GM23338 (cell line): ENCODE data around the gene TPRX1. TPM values are rescaled to one million over a fixed set of nuclear protein-coding genes. Genes with fewer than 3 reads are reported as not detected.

Experiments
- ATAC-seq: fragments of 200-7000 bp; cut with Tn5 transposase; 3 replicates; pipeline ENCODE4 v1.9.1; 2020
- DNase-seq: peaks from one replicate; pipeline ENCODE4 v3.0.0-alpha.2; 2015; ENCODE audit warnings: low spot score
- H2AFZ ChIP-seq: fragments of 200-600 bp; sonication (generic); 2 replicates; pipeline ENCODE4 v1.8.0; 2016; ENCODE audit warnings: antibody characterized with exemption, mild to moderate bottlenecking, moderate library complexity
- H3F3A ChIP-seq: fragments of 200-600 bp; sonication (generic); replicated peaks from 2 replicates; pipeline ENCODE4 v1.8.0; 2017; ENCODE audit warnings: antibody characterized with exemption, mixed run types, low read depth
- H3K27ac ChIP-seq: fragments of 200-600 bp; sonication (generic); 2 replicates; pipeline ENCODE4 v1.6.1; 2016; ENCODE audit warnings: low read depth
- H3K27me3 ChIP-seq: fragments of 200-600 bp; sonication (generic); 2 replicates; pipeline ENCODE4 v1.8.0; 2016; ENCODE audit warnings: mild to moderate bottlenecking, mixed run types, moderate library complexity; ENCODE audit not compliant: insufficient read depth
- H3K36me3 ChIP-seq: fragments of 200-600 bp; sonication (generic); 2 replicates; pipeline ENCODE4 v1.8.0; 2016; ENCODE audit warnings: mild to moderate bottlenecking; ENCODE audit not compliant: insufficient read depth
- H3K4me1 ChIP-seq: fragments of 200-600 bp; sonication (generic); 2 replicates; pipeline ENCODE4 v1.8.0; 2016; ENCODE audit warnings: mild to moderate bottlenecking, moderate library complexity; ENCODE audit not compliant: insufficient read depth
- H3K4me2 ChIP-seq: fragments of 200-600 bp; sonication (generic); 2 replicates; pipeline ENCODE4 v1.7.1; 2017; ENCODE audit warnings: mixed run types
- H3K4me3 ChIP-seq: fragments of 200-600 bp; sonication (generic); 2 replicates; pipeline ENCODE4 v1.6.1; 2016; ENCODE audit warnings: mixed run types
- H3K79me2 ChIP-seq: fragments of 200-600 bp; sonication (generic); replicated peaks from 2 replicates; pipeline ENCODE4 v1.8.0; 2017; ENCODE audit warnings: mild to moderate bottlenecking; ENCODE audit not compliant: insufficient read depth
- H3K9me2 ChIP-seq: fragments of 200-600 bp; sonication (generic); 2 replicates; pipeline ENCODE4 v1.8.0; 2017; ENCODE audit not compliant: insufficient read depth
- H4K20me1 ChIP-seq: fragments of 200-600 bp; sonication (generic); replicated peaks from 2 replicates; pipeline ENCODE4 v1.8.0; 2017; ENCODE audit warnings: mild to moderate bottlenecking; ENCODE audit not compliant: insufficient read depth
- H3K27ac Mint-ChIP-seq: 2 replicates; pipeline ENCODE4 v1.8.0; 2020; ENCODE audit warnings: inconsistent platforms, mild to moderate bottlenecking, moderate library complexity, mixed read lengths
- H3K27me3 Mint-ChIP-seq: 3 replicates; pipeline ENCODE4 v1.8.0; 2022; ENCODE audit warnings: low read depth, mild to moderate bottlenecking, moderate library complexity, mixed read lengths, inconsistent platforms; ENCODE audit not compliant: insufficient read depth, poor library complexity
- H3K36me3 Mint-ChIP-seq: 3 replicates; pipeline ENCODE4 v1.8.0; 2021; ENCODE audit warnings: low read depth, mild to moderate bottlenecking, inconsistent platforms, moderate library complexity, mixed read lengths
- H3K4me1 Mint-ChIP-seq: 3 replicates; pipeline ENCODE4 v1.8.0; 2020; ENCODE audit warnings: mild to moderate bottlenecking, inconsistent platforms, mixed read lengths
- H3K4me3 Mint-ChIP-seq: 3 replicates; pipeline ENCODE4 v1.8.0; 2021; ENCODE audit warnings: moderate library complexity, mild to moderate bottlenecking, inconsistent platforms, mixed read lengths
- H3K9me3 Mint-ChIP-seq: 3 replicates; pipeline ENCODE4 v1.8.0; 2020; ENCODE audit warnings: moderate library complexity, mild to moderate bottlenecking, inconsistent platforms, mixed read lengths
- CREB1 ChIP-seq: fragments of 250-450 bp; sonication (Bioruptor Pico); IDR thresholded peaks from 2 replicates; pipeline ENCODE4 v1.5.0; 2020; ENCODE audit warnings: low read depth, mild to moderate bottlenecking, moderate library complexity
- CTCF ChIP-seq, 2 experiments: fragments of 200-600 bp in 1 of 2; sonication (generic) in 1 of 2; conservative IDR thresholded peaks; 2 replicates each; pipeline versions ENCODE4 v1.5.1 to v1.6.1; 2016 to 2017; ENCODE audit warnings: antibody characterized with exemption in 2 of 2, low read depth in 2 of 2, mild to moderate bottlenecking in 2 of 2, moderate library complexity in 1 of 2
- ETS1 ChIP-seq: IDR thresholded peaks from 2 replicates; pipeline ENCODE4 v1.6.1; 2016; ENCODE audit warnings: antibody characterized with exemption
- EZH2 ChIP-seq: fragments of 200-600 bp; sonication (generic); IDR thresholded peaks from one replicate; pipeline ENCODE4 v1.8.0; 2017; ENCODE audit warnings: antibody characterized with exemption, mild to moderate bottlenecking, low read depth; ENCODE audit not compliant: unreplicated experiment
- EZH2phosphoT487 ChIP-seq: fragments of 200-600 bp; sonication (generic); IDR thresholded peaks from one replicate; pipeline ENCODE4 v1.8.1; 2018; ENCODE audit warnings: antibody characterized with exemption; ENCODE audit not compliant: unreplicated experiment
- JUNB ChIP-seq: IDR thresholded peaks from one replicate; pipeline ENCODE4 v1.6.1; 2016; ENCODE audit warnings: antibody characterized with exemption; ENCODE audit not compliant: unreplicated experiment
- NANOG ChIP-seq: IDR thresholded peaks from 2 replicates; pipeline ENCODE4 v1.6.1; 2016; ENCODE audit warnings: antibody characterized with exemption, borderline replicate concordance
- POLR2AphosphoS5 ChIP-seq: IDR thresholded peaks from 2 replicates; pipeline ENCODE4 v1.6.1; 2016; ENCODE audit warnings: antibody characterized with exemption, low read depth
- REST ChIP-seq: IDR thresholded peaks from one replicate; pipeline ENCODE4 v1.6.1; 2018; ENCODE audit warnings: antibody characterized with exemption; ENCODE audit not compliant: unreplicated experiment
- STAT1 ChIP-seq: IDR thresholded peaks from one replicate; pipeline ENCODE4 v1.6.1; 2016; ENCODE audit warnings: antibody characterized with exemption; ENCODE audit not compliant: unreplicated experiment
- ZNF114 ChIP-seq: fragments of 250-450 bp; sonication (Bioruptor Pico); IDR thresholded peaks from 2 replicates; pipeline ENCODE4 v1.5.0; 2020; ENCODE audit warnings: mild to moderate bottlenecking, moderate library complexity
- ZNF331 ChIP-seq: fragments of 250-450 bp; sonication (Bioruptor Pico); IDR thresholded peaks from 2 replicates; pipeline ENCODE4 v1.5.0; 2020; ENCODE audit warnings: low read depth, mild to moderate bottlenecking, moderate library complexity
- ZNF462 ChIP-seq: fragments of 250-450 bp; sonication (Bioruptor Pico); IDR thresholded peaks from 2 replicates; pipeline ENCODE4 v1.5.0; 2020; ENCODE audit warnings: mild to moderate bottlenecking, moderate library complexity
- polyA plus RNA-seq: library from polyadenylated mRNA; unstranded; fragments of >200 nt; fragmentation: Nextera tagmentation; extraction: Ambion mirVana; gene quantifications from 2 replicates; pipeline ENCODE4 v1.2.1, GENCODE V29; 2016
- total RNA-seq: library from RNA; depleted of rRNA; stranded (reverse); fragments of >200 nt; shearing (Covaris generic); gene quantifications from 2 replicates; pipeline ENCODE4 v1.2.3, GENCODE V29; 2014

Gene TPRX1
- total and polyA plus RNA-seq, 2 experiments from 2014 or later = 0.28 TPM; not detected in 1

- DNase-seq (no peak), ATAC-seq (no peak)
- H3K27ac Mint-ChIP-seq = no peak overlapping the region
- H3K4me1 Mint-ChIP-seq = peaks cover 8% of the 10 kb centered on the region
- no peak for TF ChIP-seq JUNB
- TF ChIP-seq CREB1 (CRISPR knock-in tag) = no peak
- no peak for TF ChIP-seq EZH2
- no peak for TF ChIP-seq NANOG
- no peak for TF ChIP-seq ZNF462
- TF ChIP-seq EZH2phosphoT487 = no peak
- TF ChIP-seq ZNF331 (CRISPR knock-in tag) = no peak
- no peak for TF ChIP-seq POLR2AphosphoS5
- TF ChIP-seq ETS1 = no peak
- TF ChIP-seq ZNF114 (CRISPR knock-in tag) = no peak
- TF ChIP-seq REST = no peak
- TF ChIP-seq STAT1 = no peak
- no peak for TF ChIP-seq CTCF (conservative IDR thresholded peaks at IDR 0.05; ENCODE audit: low read depth in 2 of 2)
- Histone ChIP-seq H4K20me1 (0 out of 2 replicates have a peak, but pooled peaks cover 4% of the 10 kb centered on the region), H3K4me2 (no peak overlapping the region), H3K27me3 (no peaks in the 10 kb centered on the region), H2AFZ (no peak overlapping the region), H3K4me1 (no peaks in the 10 kb centered on the region; the same call in 1 of the 2 replicates), H3K4me3 (no peak overlapping the region), H3K79me2 (no peaks in the 10 kb centered on the region), H3F3A (peaks cover 21% of the 10 kb centered on the region), H3K36me3 (peaks cover 16% of the 10 kb centered on the region), H3K27ac (no peak overlapping the region), H3K9me2 (no peaks in the 10 kb centered on the region)
- H3K36me3 Mint-ChIP-seq = peaks cover 33% of the 10 kb centered on the region
- H3K4me3 Mint-ChIP-seq = no peak overlapping the region
- no peaks in the 10 kb centered on the region; the same call in 2 of the 3 replicates for H3K9me3 Mint-ChIP-seq
- peaks cover 20% of the 10 kb centered on the region for H3K27me3 Mint-ChIP-seq
Measured at GRCh38 chr19:47761566-47761965, 42.8 kb downstream of the TPRX1 start.
